Erythroblast (primary cell): Measurements from ENCODE around the gene MGLL.

Experiments
- DNase-seq, 2 experiments: peaks; one replicate each; lab custom pipeline; 2025; lab: John Stamatoyannopoulos, UW
- GATA1 ChIP-seq: IDR thresholded peaks from 2 replicates; pipeline ENCODE4 v1.6.1; 2011; ENCODE audit warnings: low read depth, mild to moderate bottlenecking, control low read depth, low read length, moderate library complexity
- POLR2A ChIP-seq: IDR thresholded peaks from 2 replicates; pipeline ENCODE4 v1.6.1; 2011; ENCODE audit warnings: mild to moderate bottlenecking, low read length

The MGLL gene

DNA sequence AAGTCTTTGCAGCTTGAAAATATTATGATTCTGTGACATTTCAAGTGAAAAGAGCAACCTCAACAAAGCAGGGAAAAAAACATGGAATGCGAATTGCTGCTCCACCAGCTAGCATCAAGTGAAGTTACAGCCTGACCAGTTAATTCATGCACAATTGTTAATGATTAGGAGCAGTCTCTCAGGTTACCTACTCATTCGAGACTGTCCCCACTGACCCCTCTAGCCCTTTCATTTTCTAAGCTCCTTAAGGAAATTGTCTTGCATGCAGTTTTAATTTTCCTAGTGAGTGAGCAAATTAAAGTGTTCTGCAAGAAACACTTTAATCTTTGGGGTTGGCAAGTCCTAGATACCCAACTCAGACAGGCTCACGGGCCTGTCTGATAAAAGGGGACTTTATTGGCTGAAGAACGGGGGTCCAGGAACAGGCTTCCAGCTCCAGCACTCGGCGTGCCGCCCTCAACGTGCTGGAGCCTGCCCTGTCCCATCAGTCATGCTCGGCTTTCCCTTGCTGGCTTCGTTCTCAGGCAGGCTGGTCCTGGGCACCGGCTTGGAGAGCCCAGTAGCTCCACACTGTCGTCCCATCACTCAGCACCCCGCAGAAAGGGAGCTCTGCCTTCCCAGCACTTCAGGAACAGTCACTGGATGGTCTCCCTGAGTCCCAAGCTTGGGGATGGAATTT lies 175.0 kb downstream of the MGLL start:
- DNase-seq = no peak
- TF ChIP-seq POLR2A (no peak), GATA1 (no peak)

DNA sequence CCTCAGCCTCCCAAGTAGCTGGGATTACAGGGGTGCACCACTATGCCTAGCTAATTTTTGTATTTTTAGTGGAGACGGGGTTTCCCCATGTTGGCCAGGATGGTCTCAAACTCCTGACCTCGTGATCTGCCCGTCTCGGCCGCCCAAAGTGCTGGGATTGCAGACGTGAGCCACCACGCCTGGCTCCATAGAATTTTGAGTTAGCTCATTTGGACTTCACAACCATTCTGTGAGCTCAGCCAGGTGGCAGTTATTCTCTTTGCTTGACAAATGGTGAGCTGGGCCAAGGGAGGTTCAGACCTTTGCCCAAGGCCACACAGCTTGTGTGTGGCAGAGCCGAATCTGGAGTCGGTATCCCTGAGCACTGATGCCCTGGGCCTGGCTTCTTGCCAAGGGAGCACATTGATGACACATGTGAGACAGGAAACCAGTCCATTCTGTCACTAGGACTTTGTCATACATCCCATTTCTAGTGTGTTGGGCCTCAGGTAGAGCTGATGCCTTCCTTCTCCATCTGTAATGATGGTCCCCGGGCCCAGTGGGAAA lies 175.7 kb downstream of the MGLL start:
- no peak for TF ChIP-seq GATA1
- no peak for TF ChIP-seq POLR2A
- DNase-seq = no peak

DNA sequence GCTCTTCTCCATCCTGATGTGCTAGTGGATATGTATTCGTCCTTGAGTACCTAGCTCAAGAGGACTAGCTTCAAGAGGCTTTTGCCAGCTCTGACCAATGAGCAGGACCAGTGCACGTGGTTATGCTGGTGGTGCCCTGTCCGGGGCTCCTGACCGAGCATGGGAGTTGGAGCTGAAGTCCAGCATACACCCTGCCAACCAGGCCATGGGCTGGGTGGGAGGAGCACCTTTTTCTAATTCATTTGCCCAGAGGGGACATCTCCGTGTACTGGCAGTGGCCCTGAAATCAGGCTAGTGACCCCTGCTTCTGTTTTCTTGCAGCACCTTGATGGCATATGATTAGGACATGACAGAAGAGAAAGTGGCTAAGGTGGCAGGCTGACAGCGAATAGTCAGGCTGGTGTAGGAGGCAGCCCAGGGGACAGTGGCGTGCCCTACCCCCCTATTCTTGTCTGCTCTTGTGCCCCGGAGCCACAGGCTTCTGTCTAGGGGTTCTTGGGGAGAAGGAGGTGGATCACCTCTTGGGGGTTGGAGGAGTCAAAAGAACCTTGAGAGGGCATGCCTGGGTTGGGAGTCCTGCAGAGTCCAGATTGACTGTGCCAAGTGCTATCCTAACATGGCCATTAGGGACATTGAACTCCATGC lies 176.8 kb downstream of the MGLL start:
- no peak for DNase-seq
- TF ChIP-seq POLR2A (no peak), GATA1 (no peak)

DNA sequence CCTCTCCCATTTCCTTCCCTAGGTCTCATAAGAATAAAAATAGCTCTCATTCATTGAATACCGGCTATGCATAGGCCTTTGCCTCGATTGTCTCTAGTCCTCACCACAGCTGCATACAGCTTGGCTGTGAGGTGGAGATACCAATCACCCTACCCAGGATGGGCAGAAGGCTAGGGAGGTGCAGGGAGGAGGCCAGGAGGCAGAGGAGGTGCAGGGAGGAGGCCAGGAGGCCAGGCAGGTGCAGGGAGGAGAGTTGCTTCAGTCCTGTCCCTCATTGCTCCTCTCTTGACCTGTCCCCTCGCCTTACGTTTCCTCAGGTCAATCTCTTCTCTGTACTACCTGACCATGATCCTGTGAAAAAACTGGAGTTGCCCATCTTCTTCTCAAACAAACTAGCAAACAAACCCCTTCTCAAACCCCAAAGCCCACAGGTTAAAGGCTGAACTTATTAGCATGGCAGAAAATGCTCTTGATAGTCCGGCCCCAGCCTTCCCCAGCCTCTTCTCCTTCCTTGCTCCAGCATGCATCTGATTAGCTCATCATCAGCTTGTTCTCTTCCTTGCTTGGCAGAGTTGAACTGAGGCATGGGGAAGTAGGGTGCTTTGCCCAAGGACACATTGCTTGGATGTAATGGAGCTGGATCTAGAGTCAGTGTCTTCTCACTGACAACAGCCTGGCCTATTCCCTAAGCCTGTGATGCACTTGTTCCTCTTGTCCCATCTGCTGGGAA lies 177.5 kb downstream of the MGLL start:
- no peak for TF ChIP-seq POLR2A
- TF ChIP-seq GATA1 = no peak
- DNase-seq = no peak

DNA sequence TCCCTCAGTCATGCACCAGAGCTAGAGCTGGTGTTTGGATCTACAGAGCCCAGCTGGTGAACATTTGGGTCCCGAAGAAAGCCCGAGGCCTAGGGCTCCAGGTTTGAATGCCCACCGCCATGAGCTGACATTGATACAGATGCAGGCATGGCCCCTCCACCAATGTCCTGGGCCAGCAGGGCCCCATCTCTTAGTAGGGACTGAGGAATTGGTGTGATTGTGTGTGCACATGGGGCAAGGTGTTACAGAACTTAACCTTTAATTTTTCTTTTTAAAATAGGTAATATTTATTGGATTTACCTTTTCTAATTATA lies 182.3 kb downstream of the MGLL start:
- TF ChIP-seq GATA1 (no peak), POLR2A (no peak)

DNA sequence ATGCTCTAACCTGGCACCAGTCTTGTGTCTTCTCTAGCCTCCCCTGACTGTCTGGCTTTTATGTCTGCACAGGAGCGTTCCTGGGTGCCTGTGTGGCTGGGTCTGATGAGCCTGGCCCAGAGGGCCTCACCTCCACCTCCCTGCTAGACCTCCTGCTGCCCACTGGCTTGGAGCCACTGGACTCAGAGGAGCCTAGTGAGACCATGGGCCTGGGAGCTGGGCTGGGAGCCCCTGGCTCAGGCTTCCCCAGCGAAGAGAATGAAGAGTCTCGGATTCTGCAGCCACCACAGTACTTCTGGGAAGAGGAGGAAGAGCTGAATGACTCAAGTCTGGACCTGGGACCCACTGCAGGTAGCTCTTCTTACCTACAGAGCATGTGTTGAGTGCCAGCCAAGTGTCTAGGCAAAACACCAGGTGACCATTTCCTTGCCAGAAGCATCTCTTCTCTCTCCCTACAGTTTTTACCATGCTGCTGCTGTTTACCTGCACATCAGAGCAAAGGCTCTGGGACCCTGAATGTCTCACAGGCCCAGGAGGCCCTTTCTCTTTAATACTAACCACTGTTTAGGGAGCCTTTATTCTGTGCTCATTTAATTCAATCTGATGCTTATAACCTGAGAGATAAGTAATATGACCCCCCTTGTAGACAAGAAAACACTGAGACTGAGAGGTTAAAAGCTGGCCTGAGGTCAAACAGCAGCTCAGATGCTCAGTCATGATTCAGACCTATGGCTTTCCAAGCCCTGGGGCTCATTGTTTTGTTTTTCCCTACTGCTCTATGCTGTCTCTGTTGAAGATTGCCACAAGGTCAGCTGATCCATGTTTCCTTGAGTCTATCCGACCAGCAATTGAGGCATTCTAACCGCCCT lies 182.9 kb downstream of the MGLL start:
- no peak for TF ChIP-seq POLR2A
- no peak for TF ChIP-seq GATA1

More for the DNA sequence above, 182.3 kb downstream of the MGLL start:
- no peak for DNase-seq

More for the DNA sequence above, 182.9 kb downstream of the MGLL start:
- DNase-seq = no peak
